Neural cell (in vitro differentiated cells): Measurements from ENCODE around the gene EID1. TPM values are rescaled to one million over a fixed set of nuclear protein-coding genes. Genes with fewer than 3 reads are reported as not detected.

ENCODE experiments used
- H2AFZ ChIP-seq: fragments of 200-600, 300-800 bp; sonication (generic), shearing (Covaris generic); 2 replicates; pipeline ENCODE4 v1.6.0; 2014; ENCODE audit warnings: low read depth, mild to moderate bottlenecking, antibody characterized with exemption, low read length, moderate library complexity
- H3F3A ChIP-seq: fragments of 200-600 bp; shearing (Covaris generic); 2 replicates; pipeline ENCODE4 v1.6.1; 2016; ENCODE audit warnings: mild to moderate bottlenecking, moderate library complexity, mixed read lengths, antibody characterized with exemption, low read length; ENCODE audit not compliant: insufficient read depth, poor library complexity, severe bottlenecking
- H3K27ac ChIP-seq: fragments of 200-600, 300-800 bp; sonication (generic), shearing (Covaris generic); 2 replicates; pipeline ENCODE4 v1.5.1; 2014; ENCODE audit warnings: mild to moderate bottlenecking, low read length, moderate library complexity
- H3K27me3 ChIP-seq: fragments of 300-800, 200-600 bp; sonication (generic), shearing (Covaris generic); 2 replicates; pipeline ENCODE4 v1.6.0; 2014; ENCODE audit warnings: mild to moderate bottlenecking, low read depth, low read length, moderate library complexity; ENCODE audit not compliant: insufficient read depth
- H3K36me3 ChIP-seq: fragments of 300-800, 200-600 bp; sonication (generic), shearing (Covaris generic); 2 replicates; pipeline ENCODE4 v1.5.1; 2014; ENCODE audit warnings: mild to moderate bottlenecking, antibody characterized with exemption, low read length, moderate library complexity; ENCODE audit not compliant: insufficient read depth
- H3K4me2 ChIP-seq: fragments of 300-800, 200-600 bp; sonication (generic), shearing (Covaris generic); 2 replicates; pipeline ENCODE4 v1.6.0; 2014; ENCODE audit warnings: mild to moderate bottlenecking, low read length
- H3K4me3 ChIP-seq: fragments of 300-800, 200-600 bp; sonication (generic), shearing (Covaris generic); 2 replicates; pipeline ENCODE4 v1.5.1; 2014; ENCODE audit warnings: mild to moderate bottlenecking, low read length, moderate library complexity
- H3K79me2 ChIP-seq: fragments of 200-600 bp; shearing (Covaris generic); replicated peaks from 2 replicates; pipeline ENCODE4 v1.6.0; 2014; ENCODE audit warnings: mild to moderate bottlenecking, low read length, moderate library complexity; ENCODE audit not compliant: insufficient read depth
- H3K9ac ChIP-seq: fragments of 300-800, 200-600 bp; sonication (generic), shearing (Covaris generic); 2 replicates; pipeline ENCODE4 v1.6.1; 2016; ENCODE audit warnings: mild to moderate bottlenecking, low read length, mixed read lengths
- H3K9me2 ChIP-seq: fragments of 200-600 bp; shearing (Covaris generic); 2 replicates; pipeline ENCODE4 v1.6.1; 2016; ENCODE audit warnings: mild to moderate bottlenecking, low read length, mixed read lengths; ENCODE audit not compliant: insufficient read depth
- H3K9me3 ChIP-seq: fragments of 200-600, 300-800 bp; sonication (generic), shearing (Covaris generic); 2 replicates; pipeline ENCODE4 v1.6.1; 2016; ENCODE audit warnings: mild to moderate bottlenecking, mixed run types, low read length, moderate library complexity, mixed read lengths
- H4K20me1 ChIP-seq: fragments of 200-600 bp; shearing (Covaris generic); 2 replicates; pipeline ENCODE4 v1.6.1; 2016; ENCODE audit warnings: mild to moderate bottlenecking, mixed run types; ENCODE audit not compliant: insufficient read depth
- CTCF ChIP-seq: fragments of 450-650 bp; IDR thresholded peaks from 2 replicates; pipeline ENCODE4 v1.5.1; 2014; ENCODE audit warnings: antibody characterized with exemption, mild to moderate bottlenecking, moderate library complexity; ENCODE audit not compliant: poor library complexity, severe bottlenecking
- EP300 ChIP-seq: fragments of 450-650 bp; conservative IDR thresholded peaks from 2 replicates; pipeline ENCODE4 v1.6.1; 2014; ENCODE audit warnings: antibody characterized with exemption, mild to moderate bottlenecking, moderate library complexity; ENCODE audit not compliant: poor library complexity, severe bottlenecking
- EZH2 ChIP-seq: fragments of 200-600, 300-800 bp; shearing (Covaris generic), sonication (generic); IDR thresholded peaks from 2 replicates; pipeline ENCODE4 v1.6.1; 2014; ENCODE audit warnings: antibody characterized with exemption, low read length, borderline replicate concordance, mild to moderate bottlenecking; ENCODE audit not compliant: insufficient read depth, poor library complexity, severe bottlenecking
- MXI1 ChIP-seq: fragments of 450-650 bp; conservative IDR thresholded peaks from 2 replicates; pipeline ENCODE4 v1.6.1; 2014; ENCODE audit warnings: antibody characterized with exemption, mild to moderate bottlenecking; ENCODE audit not compliant: poor library complexity, severe bottlenecking
- POLR2AphosphoS5 ChIP-seq: IDR thresholded peaks from 2 replicates; pipeline ENCODE4 v1.6.1; 2012
- RAD21 ChIP-seq: fragments of 450-650 bp; conservative IDR thresholded peaks from 2 replicates; pipeline ENCODE4 v1.6.1; 2014; ENCODE audit warnings: antibody characterized with exemption, mild to moderate bottlenecking, moderate library complexity
- REST ChIP-seq: IDR thresholded peaks from 2 replicates; pipeline ENCODE4 v1.6.1; 2012; ENCODE audit warnings: borderline replicate concordance
- SMC3 ChIP-seq: fragments of 450-650 bp; conservative IDR thresholded peaks from 2 replicates; pipeline ENCODE4 v1.6.1; 2014; ENCODE audit warnings: antibody characterized with exemption, mild to moderate bottlenecking, moderate library complexity; ENCODE audit not compliant: poor library complexity
- TAF1 ChIP-seq: IDR thresholded peaks from 2 replicates; pipeline ENCODE4 v1.6.1; 2012; ENCODE audit warnings: low read depth
- polyA plus RNA-seq: library from polyadenylated mRNA; depleted of rRNA; stranded (reverse); fragments of >200 nt; gene quantifications from 2 replicates; pipeline ENCODE4 v1.2.3, GENCODE V29; 2014

Gene EID1
- polyA plus RNA-seq, 1 donor from 2014 or later, result 530 TPM

- no peak overlapping the region for H3K27ac ChIP-seq
- H3K9me2 ChIP-seq, result no peaks in the 10 kb centered on the region
- H3K4me2 ChIP-seq, result no peak overlapping the region
- H3K9ac ChIP-seq, result no peak overlapping the region
- no peaks in the 10 kb centered on the region for H3F3A ChIP-seq
- TF ChIP-seq MXI1 (no peak), EZH2 (no peak), TAF1 (no peak), REST (no peak), EP300 (no peak), POLR2AphosphoS5 (no peak), CTCF (no peak), SMC3 (no peak), RAD21 (no peak)
- H3K36me3 ChIP-seq, result no peaks in the 10 kb centered on the region
- H4K20me1 ChIP-seq, result no peaks in the 10 kb centered on the region
- no peak overlapping the region for H3K4me3 ChIP-seq
- H2AFZ ChIP-seq, result no peak overlapping the region
- H3K27me3 ChIP-seq, result no peaks in the 10 kb centered on the region
- no peaks in the 10 kb centered on the region for H3K79me2 ChIP-seq
- no peaks in the 10 kb centered on the region for H3K9me3 ChIP-seq
These were observed 10.9 kb downstream of the EID1 start for GRCh38 chr15:48888836-48889235.

- no peak overlapping the region for H3K27ac ChIP-seq
- no peak for TF ChIP-seq EZH2
- TF ChIP-seq EP300, result no peak
- no peak for TF ChIP-seq REST
- no peak for TF ChIP-seq CTCF
- no peak for TF ChIP-seq SMC3
- TF ChIP-seq POLR2AphosphoS5, result no peak
- no peak for TF ChIP-seq MXI1
- TF ChIP-seq TAF1, result no peak
- TF ChIP-seq RAD21, result no peak
These were observed 12.0 kb downstream of the EID1 start for GRCh38 chr15:48889925-48890324.

More at GRCh38 chr15:48889925-48890324, 12.0 kb downstream of the EID1 start:
- H2AFZ ChIP-seq, result no peak overlapping the region
- H3F3A ChIP-seq, result no peaks in the 10 kb centered on the region
- no peaks in the 10 kb centered on the region for H3K79me2 ChIP-seq
- H4K20me1 ChIP-seq, result no peaks in the 10 kb centered on the region
- H3K36me3 ChIP-seq, result no peaks in the 10 kb centered on the region
- H3K4me2 ChIP-seq, result no peak overlapping the region
- no peaks in the 10 kb centered on the region for H3K9me3 ChIP-seq
- H3K9ac ChIP-seq, result no peak overlapping the region
- H3K9me2 ChIP-seq, result no peaks in the 10 kb centered on the region
- H3K4me3 ChIP-seq, result no peak overlapping the region
- no peaks in the 10 kb centered on the region for H3K27me3 ChIP-seq
